Measurements from ENCODE around the gene KCNJ6. TPM values are rescaled to one million over a fixed set of nuclear protein-coding genes. Genes with fewer than 3 reads are reported as not detected.

Gene KCNJ6
- total RNA-seq, 1 experiment from 2014 or later, result 0.05 TPM

DNA sequence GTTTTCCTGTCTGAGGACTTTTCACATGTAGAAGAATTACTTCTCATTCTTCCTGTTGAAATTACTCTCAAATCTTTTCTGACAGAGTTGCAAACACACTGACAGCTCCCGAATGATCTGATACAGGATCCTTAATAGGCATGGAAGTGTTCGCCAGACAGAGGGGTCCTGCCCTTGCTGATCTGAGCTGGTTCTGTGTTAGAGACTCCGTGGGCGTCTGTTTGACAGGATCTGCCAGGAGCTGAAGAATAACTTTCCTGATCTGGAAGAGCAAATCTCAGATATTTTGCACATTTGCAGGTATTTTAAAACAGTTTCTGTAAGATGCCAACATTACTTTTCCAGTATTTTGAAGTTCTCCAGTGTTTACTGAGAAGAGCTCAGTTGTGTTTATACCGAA lies 347.3 kb downstream of the KCNJ6 start:
- H3K36me3 Mint-ChIP-seq (ENCODE audit: insufficient read depth, unreplicated experiment), result peaks cover 19% of the 10 kb centered on the region
- no TSS peak for BruUV-seq (replicated peaks)
- CTCF ChIA-PET, result interaction anchor here (0.6 kb wide), 1 partner anchor 736 kb away, joined by 3 read pairs; no protein-coding TSS in a partner anchor
- no peak for DNase-seq
- intact Hi-C loops (cut with micrococcal nuclease; ENCODE audit: unreplicated experiment), result no loop called here
- H3K9me3 Mint-ChIP-seq (ENCODE audit: low read depth, unreplicated experiment), result no peaks in the 10 kb centered on the region
- no peak overlapping the region for H3K4me3 Mint-ChIP-seq (ENCODE audit: low read depth, unreplicated experiment)
- peaks cover 15% of the 10 kb centered on the region for H3K4me1 Mint-ChIP-seq (ENCODE audit: low read depth, unreplicated experiment)
- no peaks in the 10 kb centered on the region for H3K27me3 Mint-ChIP-seq (ENCODE audit: unreplicated experiment)
- no peak for TF ChIP-seq CTCF (IDR thresholded peaks at IDR 0.05; ENCODE audit: unreplicated experiment)
- H3K27ac Mint-ChIP-seq (ENCODE audit: unreplicated experiment), result no peak overlapping the region

- peaks cover 24% of the 10 kb centered on the region for H3K36me3 Mint-ChIP-seq (ENCODE audit: insufficient read depth, unreplicated experiment)
- H3K4me1 Mint-ChIP-seq (ENCODE audit: low read depth, unreplicated experiment), result peaks cover 15% of the 10 kb centered on the region
- H3K9me3 Mint-ChIP-seq (ENCODE audit: low read depth, unreplicated experiment), result no peaks in the 10 kb centered on the region
- H3K27me3 Mint-ChIP-seq (ENCODE audit: unreplicated experiment), result no peaks in the 10 kb centered on the region
- CTCF ChIA-PET, result no interaction called here
- no peak for TF ChIP-seq CTCF (IDR thresholded peaks at IDR 0.05; ENCODE audit: unreplicated experiment)
- intact Hi-C loops (cut with micrococcal nuclease; ENCODE audit: unreplicated experiment), result no loop called here
- no peak overlapping the region for H3K4me3 Mint-ChIP-seq (ENCODE audit: low read depth, unreplicated experiment)
- DNase-seq, result no peak
- no peak overlapping the region for H3K27ac Mint-ChIP-seq (ENCODE audit: unreplicated experiment)
- BruUV-seq (replicated peaks), result no TSS peak
These were observed 347.8 kb downstream of the KCNJ6 start for GRCh38 chr21:37568415-37568814.

DNA sequence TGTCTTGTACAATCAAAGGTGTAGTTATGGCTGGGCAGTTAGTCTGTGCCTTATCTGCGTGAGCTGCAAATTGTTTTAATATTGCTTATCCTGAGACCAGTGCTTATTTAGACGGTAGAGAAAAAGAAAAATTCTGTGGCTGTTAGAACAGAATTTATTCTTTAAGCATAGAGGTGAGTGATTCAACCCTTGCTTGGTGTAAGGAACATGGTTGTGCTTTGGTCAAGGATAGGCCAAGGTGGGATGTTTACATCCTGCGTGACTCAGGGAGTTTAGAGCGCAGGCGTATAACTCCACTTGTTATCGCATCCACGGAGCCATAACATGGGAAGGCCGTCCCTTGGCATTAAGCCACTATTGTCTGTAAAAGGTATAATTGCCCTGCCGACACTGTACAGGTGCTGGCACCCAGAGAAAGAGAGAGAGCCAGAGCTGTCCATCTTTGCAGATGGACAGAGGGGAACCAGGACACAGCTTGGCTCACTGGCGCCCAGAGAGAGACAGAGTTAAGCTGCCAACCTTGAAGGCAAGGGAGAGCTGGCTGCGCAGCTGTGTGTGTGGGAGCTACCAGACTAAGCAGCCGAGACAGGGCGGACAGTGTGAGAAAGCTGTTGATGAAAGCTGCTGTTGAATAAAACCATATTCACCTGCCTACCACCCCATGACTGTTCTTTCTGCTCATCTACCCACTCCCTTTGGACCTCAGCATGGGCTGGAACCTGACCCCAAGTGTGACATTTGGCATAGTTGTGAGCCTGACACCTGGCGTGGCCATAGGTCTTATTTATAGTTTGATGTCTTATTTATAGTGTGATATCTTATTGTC lies 349.3 kb downstream of the KCNJ6 start:
- BruUV-seq (replicated peaks), result no TSS peak
- intact Hi-C loops (cut with micrococcal nuclease; ENCODE audit: unreplicated experiment), result no loop called here

More for the DNA sequence above, 349.3 kb downstream of the KCNJ6 start:
- DNase-seq, result no peak
- Mint-ChIP-seq H3K9me3 (ENCODE audit: low read depth, unreplicated experiment) (no peaks in the 10 kb centered on the region), H3K27me3 (ENCODE audit: unreplicated experiment) (no peaks in the 10 kb centered on the region), H3K4me1 (ENCODE audit: low read depth, unreplicated experiment) (peaks cover 15% of the 10 kb centered on the region), H3K36me3 (ENCODE audit: insufficient read depth, unreplicated experiment) (peaks cover 29% of the 10 kb centered on the region), H3K27ac (ENCODE audit: unreplicated experiment) (no peak overlapping the region), H3K4me3 (ENCODE audit: low read depth, unreplicated experiment) (no peak overlapping the region)
- CTCF ChIA-PET, result interaction anchor here (0.7 kb wide), 1 partner anchor 53 kb away, joined by 6 read pairs; no protein-coding TSS in a partner anchor
- no peak for TF ChIP-seq CTCF (IDR thresholded peaks at IDR 0.05; ENCODE audit: unreplicated experiment)
